Loucy (cell line): ENCODE results near the gene IGF1R.

ENCODE experiments used
- H2AFZ ChIP-seq: fragments of 200-600 bp; sonication (generic); 2 replicates; pipeline ENCODE4 v1.6.0; 2016; ENCODE audit warnings: antibody characterized with exemption, mild to moderate bottlenecking, low read length, moderate library complexity
- H3F3A ChIP-seq: fragments of 200-600 bp; 2 replicates; pipeline ENCODE4 v1.6.0; 2016; ENCODE audit warnings: antibody characterized with exemption, low read depth, mild to moderate bottlenecking
- H3K27me3 ChIP-seq: fragments of 200-600 bp; sonication (generic); 2 replicates; pipeline ENCODE4 v1.6.1; 2014; ENCODE audit warnings: low read length, mild to moderate bottlenecking; ENCODE audit not compliant: insufficient read depth, poor library complexity, severe bottlenecking
- H3K36me3 ChIP-seq: fragments of 200-600 bp; sonication (generic); 2 replicates; pipeline ENCODE4 v1.6.1; 2016; ENCODE audit warnings: low read length; ENCODE audit not compliant: insufficient read depth
- H3K4me1 ChIP-seq: fragments of 200-600 bp; sonication (generic); 2 replicates; pipeline ENCODE4 v1.5.1; 2014; ENCODE audit warnings: low read length, mild to moderate bottlenecking; ENCODE audit not compliant: insufficient read depth, poor library complexity, severe bottlenecking
- H3K4me2 ChIP-seq: fragments of 200-600 bp; sonication (generic); 2 replicates; pipeline ENCODE4 v1.6.0; 2014; ENCODE audit warnings: antibody characterized with exemption, low read length, low read depth, mild to moderate bottlenecking; ENCODE audit not compliant: poor library complexity, severe bottlenecking
- H3K4me3 ChIP-seq: fragments of 200-600 bp; sonication (generic); 2 replicates; pipeline ENCODE4 v1.5.1; 2014; ENCODE audit warnings: low read length, mild to moderate bottlenecking, mixed read lengths; ENCODE audit not compliant: poor library complexity, severe bottlenecking
- H3K79me2 ChIP-seq: fragments of 200-600 bp; sonication (generic); 2 replicates; pipeline ENCODE4 v1.6.1; 2014; ENCODE audit warnings: low read length; ENCODE audit not compliant: insufficient read depth
- H3K9ac ChIP-seq: fragments of 200-600 bp; sonication (generic); 2 replicates; pipeline ENCODE4 v1.6.0; 2014; ENCODE audit warnings: mild to moderate bottlenecking, low read depth, low read length, moderate library complexity; ENCODE audit not compliant: poor library complexity, severe bottlenecking
- H3K9me2 ChIP-seq: fragments of 200-600 bp; sonication (generic); replicated peaks from 2 replicates; pipeline ENCODE4 v1.6.1; 2016; ENCODE audit warnings: low read depth, low read length, mixed read lengths
- H3K9me3 ChIP-seq: fragments of 200-600 bp; sonication (generic); 2 replicates; pipeline ENCODE4 v1.6.1; 2014; ENCODE audit warnings: mild to moderate bottlenecking, antibody characterized with exemption, low read length, low read depth; ENCODE audit not compliant: insufficient read depth
- H4K20me1 ChIP-seq: fragments of 200-600 bp; sonication (generic); 2 replicates; pipeline ENCODE4 v1.6.0; 2014; ENCODE audit warnings: antibody characterized with exemption, low read length, mild to moderate bottlenecking; ENCODE audit not compliant: insufficient read depth, poor library complexity, severe bottlenecking
- EZH2phosphoT487 ChIP-seq: fragments of 200-600 bp; IDR thresholded peaks from 2 replicates; pipeline ENCODE4 v1.6.1; 2018; ENCODE audit warnings: antibody characterized with exemption, mild to moderate bottlenecking, moderate library complexity, borderline replicate concordance
- TF ChIP-seq, protein P1 (sequence below): fragments of 200-600 bp; sonication (generic); conservative IDR thresholded peaks from 2 replicates; pipeline ENCODE4 v1.5.1; 2014; ENCODE audit warnings: mild to moderate bottlenecking, antibody characterized with exemption, low read length

The IGF1R gene

DNA sequence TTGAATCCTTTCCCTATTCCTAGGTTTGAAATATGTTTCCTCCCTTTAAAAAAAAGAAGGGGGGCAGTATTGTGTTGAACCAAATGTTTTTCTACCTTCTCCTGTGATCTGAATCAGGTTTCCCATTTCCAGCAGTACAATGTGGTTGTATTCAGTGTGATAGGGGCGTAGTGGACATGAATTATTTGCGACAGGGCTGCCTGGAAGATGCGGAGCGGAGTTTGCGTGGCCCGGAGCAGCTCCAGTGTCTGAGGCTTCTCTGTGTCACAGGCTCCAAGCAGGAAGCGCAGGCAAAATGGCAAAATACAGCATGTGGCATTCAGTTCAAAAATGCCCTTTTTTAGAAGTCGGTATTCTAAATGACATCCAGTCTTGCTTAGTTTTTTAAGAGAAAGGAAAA lies 204.8 kb downstream of the IGF1R start:
- Histone ChIP-seq H3K9me3 (no peaks in the 10 kb centered on the region), H3K79me2 (peaks cover 79% of the 10 kb centered on the region), H3F3A (0 out of 2 replicates have a peak, but pooled peaks cover 5% of the 10 kb centered on the region), H3K9ac (peak overlapping the region; percentile 80), H3K4me1 (peaks cover 34% of the 10 kb centered on the region), H2AFZ (peak overlapping the region; percentile 86), H4K20me1 (peaks cover 4% of the 10 kb centered on the region), H3K36me3 (no peaks in the 10 kb centered on the region), H3K9me2 (no peaks in the 10 kb centered on the region), H3K4me2 (peak overlapping the region; percentile 97), H3K4me3 (peak overlapping the region; percentile 89), H3K27me3 (no peaks in the 10 kb centered on the region)
- TF ChIP-seq, protein P1, sequence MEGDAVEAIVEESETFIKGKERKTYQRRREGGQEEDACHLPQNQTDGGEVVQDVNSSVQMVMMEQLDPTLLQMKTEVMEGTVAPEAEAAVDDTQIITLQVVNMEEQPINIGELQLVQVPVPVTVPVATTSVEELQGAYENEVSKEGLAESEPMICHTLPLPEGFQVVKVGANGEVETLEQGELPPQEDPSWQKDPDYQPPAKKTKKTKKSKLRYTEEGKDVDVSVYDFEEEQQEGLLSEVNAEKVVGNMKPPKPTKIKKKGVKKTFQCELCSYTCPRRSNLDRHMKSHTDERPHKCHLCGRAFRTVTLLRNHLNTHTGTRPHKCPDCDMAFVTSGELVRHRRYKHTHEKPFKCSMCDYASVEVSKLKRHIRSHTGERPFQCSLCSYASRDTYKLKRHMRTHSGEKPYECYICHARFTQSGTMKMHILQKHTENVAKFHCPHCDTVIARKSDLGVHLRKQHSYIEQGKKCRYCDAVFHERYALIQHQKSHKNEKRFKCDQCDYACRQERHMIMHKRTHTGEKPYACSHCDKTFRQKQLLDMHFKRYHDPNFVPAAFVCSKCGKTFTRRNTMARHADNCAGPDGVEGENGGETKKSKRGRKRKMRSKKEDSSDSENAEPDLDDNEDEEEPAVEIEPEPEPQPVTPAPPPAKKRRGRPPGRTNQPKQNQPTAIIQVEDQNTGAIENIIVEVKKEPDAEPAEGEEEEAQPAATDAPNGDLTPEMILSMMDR, result no peak
- no peak for TF ChIP-seq EZH2phosphoT487

- H2AFZ ChIP-seq, result peak overlapping the region; percentile 13; the same call in 1 of the 2 replicates
Observed at GRCh38 chr15:98853617-98854420, 205.5 kb downstream of the IGF1R start.

DNA sequence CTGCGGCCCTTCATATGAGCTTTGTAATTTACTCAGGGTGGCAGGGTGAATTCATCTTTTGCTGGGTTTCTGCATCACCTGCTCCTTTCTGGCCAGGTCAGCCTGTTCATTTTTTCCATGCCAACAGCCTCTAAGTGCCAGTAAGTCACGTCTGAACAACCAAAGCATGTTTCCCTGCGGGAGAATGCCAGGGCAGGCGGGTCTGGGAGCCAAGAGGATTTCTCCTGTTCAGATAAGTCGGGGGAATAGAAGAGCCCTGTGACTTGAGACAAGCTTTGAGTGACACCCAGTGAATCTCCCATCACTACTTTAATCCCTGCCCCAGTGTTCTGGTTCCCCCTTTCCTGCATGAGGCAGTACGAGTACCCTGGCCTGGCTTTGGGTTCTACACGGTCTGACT lies 206.2 kb downstream of the IGF1R start:
- no peak overlapping the region for H3K4me2 ChIP-seq
- H3K4me1 ChIP-seq, result peaks cover 45% of the 10 kb centered on the region
- no peaks in the 10 kb centered on the region for H3K9me2 ChIP-seq
- peaks cover 4% of the 10 kb centered on the region for H4K20me1 ChIP-seq
- no peaks in the 10 kb centered on the region for H3K9me3 ChIP-seq
- no peaks in the 10 kb centered on the region for H3K36me3 ChIP-seq
- no peaks in the 10 kb centered on the region for H3K27me3 ChIP-seq
- no peak overlapping the region for H2AFZ ChIP-seq
- H3K9ac ChIP-seq, result no peak overlapping the region
- H3K79me2 ChIP-seq, result peaks cover 91% of the 10 kb centered on the region
- H3K4me3 ChIP-seq, result no peak overlapping the region
- peaks cover 5% of the 10 kb centered on the region; the same call in 1 of the 2 replicates for H3F3A ChIP-seq
- TF ChIP-seq, protein P1, result no peak
- no peak for TF ChIP-seq EZH2phosphoT487

More at GRCh38 chr15:98853617-98854420, 205.5 kb downstream of the IGF1R start:
- peaks cover 84% of the 10 kb centered on the region for H3K79me2 ChIP-seq
- H3K36me3 ChIP-seq, result no peaks in the 10 kb centered on the region
- peak overlapping the region; percentile 97 for H3K4me2 ChIP-seq
- H3F3A ChIP-seq, result 0 out of 2 replicates have a peak, but pooled peaks cover 5% of the 10 kb centered on the region
- H3K9ac ChIP-seq, result peak overlapping the region; percentile 80
- no peaks in the 10 kb centered on the region for H3K9me2 ChIP-seq
- peaks cover 40% of the 10 kb centered on the region for H3K4me1 ChIP-seq
- H3K9me3 ChIP-seq, result no peaks in the 10 kb centered on the region
- peaks cover 4% of the 10 kb centered on the region for H4K20me1 ChIP-seq
- TF ChIP-seq, protein P1, result no peak
- no peaks in the 10 kb centered on the region for H3K27me3 ChIP-seq
- H3K4me3 ChIP-seq, result peak overlapping the region; percentile 89
